ENCODE data around the gene FASTKD1. TPM values are rescaled to one million over a fixed set of nuclear protein-coding genes. Genes with fewer than 3 reads are reported as not detected.

FASTKD1 gene
- total RNA-seq, 1 donor from 2014 or later, result 30.1 TPM

- H3K36me3 Mint-ChIP-seq, result peaks cover 18% of the 10 kb centered on the region
- DNase-seq (ENCODE audit: low spot score in 2 of 2, unreplicated experiment in 2 of 2), result no peak
- no peak for TF ChIP-seq CTCF (IDR thresholded peaks at IDR 0.05; ENCODE audit: unreplicated experiment)
- peaks cover 5% of the 10 kb centered on the region for H3K9me3 Mint-ChIP-seq
- no peaks in the 10 kb centered on the region for H3K27me3 Mint-ChIP-seq (ENCODE audit: low read depth)
- H3K27ac Mint-ChIP-seq, result no peak overlapping the region
- H3K4me3 Mint-ChIP-seq, result no peak overlapping the region
- no peaks in the 10 kb centered on the region for H3K4me1 Mint-ChIP-seq
Measured at GRCh38 chr2:169495310-169495928, 78.2 kb downstream of the FASTKD1 start.

GRCh38 chr2:169493360-169493759, 80.3 kb downstream of the FASTKD1 start:
- TF ChIP-seq CTCF (IDR thresholded peaks at IDR 0.05; ENCODE audit: unreplicated experiment), result no peak
- no peaks in the 10 kb centered on the region for H3K27me3 Mint-ChIP-seq (ENCODE audit: low read depth)
- H3K36me3 Mint-ChIP-seq, result peaks cover 16% of the 10 kb centered on the region
- no peak for DNase-seq (ENCODE audit: low spot score in 2 of 2, unreplicated experiment in 2 of 2)
- peaks cover 5% of the 10 kb centered on the region for H3K9me3 Mint-ChIP-seq
- no peak overlapping the region for H3K27ac Mint-ChIP-seq
- H3K4me3 Mint-ChIP-seq, result no peak overlapping the region
- H3K4me1 Mint-ChIP-seq, result no peaks in the 10 kb centered on the region

GRCh38 chr2:169491378-169491777, 82.3 kb downstream of the FASTKD1 start:
- Mint-ChIP-seq H3K4me3 (no peak overlapping the region), H3K9me3 (peaks cover 5% of the 10 kb centered on the region), H3K4me1 (no peaks in the 10 kb centered on the region), H3K27ac (no peak overlapping the region), H3K36me3 (peaks cover 17% of the 10 kb centered on the region), H3K27me3 (ENCODE audit: low read depth) (no peaks in the 10 kb centered on the region)
- no peak for TF ChIP-seq CTCF (IDR thresholded peaks at IDR 0.05; ENCODE audit: unreplicated experiment)
- no peak for DNase-seq (ENCODE audit: low spot score in 2 of 2, unreplicated experiment in 2 of 2)

GRCh38 chr2:169490834-169491233, 82.8 kb downstream of the FASTKD1 start:
- Mint-ChIP-seq H3K27me3 (ENCODE audit: low read depth) (no peaks in the 10 kb centered on the region), H3K9me3 (peaks cover 5% of the 10 kb centered on the region), H3K4me3 (no peak overlapping the region), H3K27ac (no peak overlapping the region), H3K4me1 (no peaks in the 10 kb centered on the region), H3K36me3 (peaks cover 15% of the 10 kb centered on the region)
- DNase-seq (ENCODE audit: low spot score in 2 of 2, unreplicated experiment in 2 of 2), result no peak
- no peak for TF ChIP-seq CTCF (IDR thresholded peaks at IDR 0.05; ENCODE audit: unreplicated experiment)

- Mint-ChIP-seq H3K4me3 (no peak overlapping the region), H3K27ac (no peak overlapping the region)
- no peak for TF ChIP-seq CTCF (IDR thresholded peaks at IDR 0.05; ENCODE audit: unreplicated experiment)
Measured at GRCh38 chr2:169486487-169486886, 87.2 kb downstream of the FASTKD1 start.

More at GRCh38 chr2:169486487-169486886, 87.2 kb downstream of the FASTKD1 start:
- DNase-seq (ENCODE audit: low spot score in 2 of 2, unreplicated experiment in 2 of 2), result no peak
- Mint-ChIP-seq H3K9me3 (peaks cover 5% of the 10 kb centered on the region), H3K4me1 (no peaks in the 10 kb centered on the region), H3K36me3 (peaks cover 27% of the 10 kb centered on the region), H3K27me3 (ENCODE audit: low read depth) (no peaks in the 10 kb centered on the region)
